HUES64 (cell line): Measurements from ENCODE around the gene GALK1.

Experiments
- H3K27ac ChIP-seq: 2 replicates; pipeline ENCODE4 v1.7.0; 2013; ENCODE audit warnings: low read depth, low read length, inconsistent platforms
- H3K27me3 ChIP-seq: 2 replicates; pipeline ENCODE4 v1.6.1; 2013; ENCODE audit warnings: mild to moderate bottlenecking, low read length; ENCODE audit not compliant: insufficient read depth
- H3K36me3 ChIP-seq: 2 replicates; pipeline ENCODE4 v1.6.1; 2013; ENCODE audit warnings: mild to moderate bottlenecking, low read length; ENCODE audit not compliant: insufficient read depth
- H3K4me1 ChIP-seq: 2 replicates; pipeline ENCODE4 v1.6.1; 2013; ENCODE audit warnings: mild to moderate bottlenecking, low read length, moderate library complexity; ENCODE audit not compliant: insufficient read depth
- H3K4me3 ChIP-seq: 2 replicates; pipeline ENCODE4 v1.5.1; 2013; ENCODE audit warnings: mild to moderate bottlenecking, low read length, moderate library complexity
- H3K9ac ChIP-seq: 2 replicates; pipeline ENCODE4 v1.6.1; 2013; ENCODE audit warnings: mild to moderate bottlenecking, low read depth, low read length
- H3K9me3 ChIP-seq: 2 replicates; pipeline ENCODE4 v1.6.1; 2013; ENCODE audit warnings: low read depth, low read length; ENCODE audit not compliant: insufficient read depth
- WGBS: fragments of 150-250, 120-280 bp; methylation state at CpG from one replicate; pipeline ENCODE4 v1.1.7; 2013; ENCODE audit warnings: missing lambda C conversion rate; 5-methylcytosine and 5-hydroxymethylcytosine counted together

Gene GALK1

DNA sequence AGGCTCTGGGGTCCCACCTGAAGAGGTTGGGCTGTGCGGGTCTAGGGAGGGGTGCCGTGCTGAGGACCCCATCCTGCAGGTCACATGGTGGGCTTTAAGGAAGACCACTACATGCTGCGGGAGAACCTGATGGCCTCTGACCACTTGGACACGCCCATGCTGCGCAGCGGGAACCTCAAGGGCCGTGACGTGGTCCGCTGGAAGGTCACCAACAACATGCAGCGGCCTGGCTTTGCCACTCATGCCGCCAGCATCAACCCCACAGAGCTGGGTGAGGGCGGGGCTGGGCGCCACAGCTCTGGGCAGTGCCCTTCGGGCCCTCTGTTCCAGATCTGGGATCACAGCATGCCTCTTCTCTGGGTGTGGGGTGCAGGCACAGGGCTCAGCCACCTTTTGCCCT lies 25.2 kb downstream of the GALK1 start:
- WGBS, result 95% methylated on average over 14 of the region's 14 CpGs
- Histone ChIP-seq H3K27ac (no peak overlapping the region), H3K27me3 (no peaks in the 10 kb centered on the region), H3K4me1 (no peaks in the 10 kb centered on the region), H3K9me3 (no peaks in the 10 kb centered on the region), H3K9ac (no peak overlapping the region), H3K36me3 (no peaks in the 10 kb centered on the region), H3K4me3 (no peak overlapping the region)

DNA sequence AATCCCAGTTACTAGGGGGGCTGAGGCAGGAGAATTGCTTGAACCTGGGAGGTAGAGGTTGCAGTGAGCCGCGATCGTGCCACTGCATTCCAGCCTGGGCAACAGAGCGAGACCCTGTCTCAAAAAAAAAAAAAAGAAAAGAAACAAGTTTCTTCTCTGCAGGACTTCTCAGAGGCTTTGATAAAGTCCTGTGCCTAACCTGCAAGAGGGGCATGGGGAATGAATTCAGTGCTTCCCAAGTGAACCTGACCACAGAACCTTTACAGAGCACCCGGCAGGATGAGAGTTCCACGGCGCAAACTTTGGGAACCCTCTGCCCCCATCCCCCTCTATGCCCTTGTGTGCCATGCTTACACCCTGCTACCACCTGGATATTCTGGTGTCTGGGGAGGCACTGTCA lies 25.8 kb downstream of the GALK1 start:
- H3K9me3 ChIP-seq, result no peaks in the 10 kb centered on the region
- H3K4me3 ChIP-seq, result no peak overlapping the region
- H3K9ac ChIP-seq, result no peak overlapping the region
- H3K4me1 ChIP-seq, result no peaks in the 10 kb centered on the region
- no peaks in the 10 kb centered on the region for H3K27me3 ChIP-seq
- H3K27ac ChIP-seq, result no peak overlapping the region
- 94% methylated on average over 7 of the region's 7 CpGs for WGBS
- H3K36me3 ChIP-seq, result no peaks in the 10 kb centered on the region

- Histone ChIP-seq H3K27ac (no peak overlapping the region), H3K4me3 (no peak overlapping the region), H3K9me3 (no peaks in the 10 kb centered on the region), H3K9ac (no peak overlapping the region), H3K27me3 (no peaks in the 10 kb centered on the region), H3K4me1 (no peaks in the 10 kb centered on the region), H3K36me3 (no peaks in the 10 kb centered on the region)
- 74% methylated on average over 14 of the region's 14 CpGs for WGBS
Measured at GRCh38 chr17:75738218-75738802, 26.7 kb downstream of the GALK1 start.

GRCh38 chr17:75737133-75737962 lies 27.6 kb downstream of the GALK1 start:
- Histone ChIP-seq H3K9ac (no peak overlapping the region), H3K27ac (no peak overlapping the region), H3K27me3 (no peaks in the 10 kb centered on the region), H3K36me3 (no peaks in the 10 kb centered on the region), H3K9me3 (no peaks in the 10 kb centered on the region), H3K4me3 (no peak overlapping the region), H3K4me1 (no peaks in the 10 kb centered on the region)
- WGBS, result 85% methylated on average over 20 of the region's 20 CpGs

GRCh38 chr17:75736173-75736835 lies 28.7 kb downstream of the GALK1 start:
- Histone ChIP-seq H3K4me3 (no peak overlapping the region), H3K27ac (no peak overlapping the region)
- 93% methylated on average over 26 of the region's 26 CpGs for WGBS

DNA sequence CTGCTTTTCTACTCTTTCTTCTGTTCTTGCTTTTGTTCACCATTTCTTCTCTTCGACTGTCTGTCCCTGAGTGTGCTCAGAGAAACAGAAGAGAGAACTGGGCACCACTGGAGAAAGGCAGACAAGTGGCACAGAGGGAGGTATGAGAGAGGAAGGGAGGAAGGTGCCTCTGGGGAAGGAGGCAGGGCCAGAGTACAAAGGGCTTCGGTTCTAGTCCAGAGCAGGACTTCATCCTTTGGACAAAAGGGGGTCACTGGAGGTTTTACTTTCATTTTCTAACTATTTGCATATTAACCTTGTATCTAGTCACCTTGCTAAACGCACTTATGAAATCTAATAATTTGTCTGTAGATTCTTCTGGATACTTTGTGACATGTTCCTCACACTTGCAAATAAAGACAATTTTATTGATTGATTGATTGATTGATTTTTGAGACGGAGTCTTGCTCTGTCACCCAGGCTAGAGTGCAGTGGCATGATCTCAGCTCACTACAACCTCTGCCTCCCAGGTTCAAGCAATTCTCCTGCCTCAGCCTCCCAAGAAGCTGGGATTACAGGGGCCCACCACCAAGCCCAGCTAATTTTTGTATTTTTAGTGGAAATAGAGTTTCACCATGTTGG lies 30.2 kb downstream of the GALK1 start:
- 84% methylated on average over 3 of the region's 4 CpGs for WGBS
- Histone ChIP-seq H3K27me3 (no peaks in the 10 kb centered on the region), H3K4me3 (no peak overlapping the region), H3K9ac (no peak overlapping the region), H3K27ac (no peak overlapping the region), H3K36me3 (no peaks in the 10 kb centered on the region), H3K9me3 (no peaks in the 10 kb centered on the region), H3K4me1 (no peaks in the 10 kb centered on the region)

More at GRCh38 chr17:75736173-75736835, 28.7 kb downstream of the GALK1 start:
- Histone ChIP-seq H3K36me3 (no peaks in the 10 kb centered on the region), H3K27me3 (no peaks in the 10 kb centered on the region), H3K9ac (no peak overlapping the region), H3K9me3 (no peaks in the 10 kb centered on the region), H3K4me1 (no peaks in the 10 kb centered on the region)

DNA sequence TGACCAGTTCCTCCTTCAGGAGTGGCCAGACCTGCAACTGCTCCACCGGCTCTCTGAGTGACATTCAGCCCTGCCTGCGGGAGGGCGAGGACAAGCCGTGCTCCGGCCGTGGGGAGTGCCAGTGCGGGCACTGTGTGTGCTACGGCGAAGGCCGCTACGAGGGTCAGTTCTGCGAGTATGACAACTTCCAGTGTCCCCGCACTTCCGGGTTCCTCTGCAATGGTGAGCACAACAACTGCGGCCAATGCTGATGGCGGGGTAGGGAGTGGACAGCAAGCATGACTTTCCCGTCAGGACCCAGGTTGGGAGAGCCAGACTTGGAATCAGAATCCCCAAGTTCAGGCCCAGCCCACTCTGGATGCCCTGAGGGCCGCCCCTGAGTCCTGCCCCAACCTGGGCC lies 31.5 kb downstream of the GALK1 start:
- no peak overlapping the region for H3K9ac ChIP-seq
- no peaks in the 10 kb centered on the region for H3K4me1 ChIP-seq
- no peaks in the 10 kb centered on the region for H3K36me3 ChIP-seq
- H3K4me3 ChIP-seq, result no peak overlapping the region
- no peaks in the 10 kb centered on the region for H3K27me3 ChIP-seq
- no peaks in the 10 kb centered on the region for H3K9me3 ChIP-seq
- no peak overlapping the region for H3K27ac ChIP-seq
- WGBS, result 93% methylated on average over 18 of the region's 18 CpGs

GRCh38 chr17:75731716-75732498 lies 33.1 kb downstream of the GALK1 start:
- Histone ChIP-seq H3K27me3 (no peaks in the 10 kb centered on the region), H3K36me3 (no peaks in the 10 kb centered on the region), H3K4me1 (no peaks in the 10 kb centered on the region), H3K9me3 (no peaks in the 10 kb centered on the region), H3K4me3 (no peak overlapping the region), H3K27ac (no peak overlapping the region), H3K9ac (no peak overlapping the region)
- WGBS, result 94% methylated on average over 31 of the region's 31 CpGs

DNA sequence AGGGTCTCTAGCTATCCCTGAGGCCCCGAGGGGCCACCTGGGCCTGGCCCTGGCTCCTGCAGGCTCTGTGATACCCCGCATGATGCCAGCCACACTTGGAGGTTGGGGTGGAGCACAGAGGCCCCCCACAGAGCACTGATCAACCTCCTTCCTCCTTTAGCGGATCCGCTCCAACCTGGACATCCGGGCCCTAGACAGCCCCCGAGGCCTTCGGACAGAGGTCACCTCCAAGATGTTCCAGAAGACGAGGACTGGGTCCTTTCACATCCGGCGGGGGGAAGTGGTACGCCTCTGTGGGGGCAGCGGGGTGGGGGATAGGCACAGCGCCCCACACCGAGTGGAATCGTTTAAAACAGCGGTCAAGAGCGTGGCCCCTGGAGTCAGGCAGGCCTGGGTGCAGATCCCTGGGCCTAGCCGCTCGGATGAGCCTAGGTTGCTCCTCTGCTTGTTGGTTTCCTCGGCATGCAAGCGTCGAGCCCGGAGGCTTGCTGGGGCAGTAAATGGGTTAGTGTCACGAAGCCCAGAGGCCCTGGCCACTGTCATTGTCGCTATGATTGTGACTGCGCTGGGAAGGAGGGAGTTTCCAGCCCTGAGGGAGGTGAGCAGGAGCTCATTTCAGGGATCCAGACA lies 33.8 kb downstream of the GALK1 start:
- H3K9ac ChIP-seq, result no peak overlapping the region
- H3K36me3 ChIP-seq, result no peaks in the 10 kb centered on the region
- WGBS, result 92% methylated on average over 26 of the region's 26 CpGs
- no peaks in the 10 kb centered on the region for H3K9me3 ChIP-seq
- H3K27me3 ChIP-seq, result no peaks in the 10 kb centered on the region
- no peak overlapping the region for H3K4me3 ChIP-seq
- no peak overlapping the region for H3K27ac ChIP-seq
- no peaks in the 10 kb centered on the region for H3K4me1 ChIP-seq

GRCh38 chr17:75730065-75730464 lies 34.9 kb downstream of the GALK1 start:
- no peaks in the 10 kb centered on the region for H3K27me3 ChIP-seq
- H3K4me1 ChIP-seq, result no peaks in the 10 kb centered on the region
- no peak overlapping the region for H3K27ac ChIP-seq
- H3K4me3 ChIP-seq, result no peak overlapping the region
- H3K36me3 ChIP-seq, result no peaks in the 10 kb centered on the region
- no peak overlapping the region for H3K9ac ChIP-seq
- no peaks in the 10 kb centered on the region for H3K9me3 ChIP-seq
- WGBS, result 95% methylated on average over 24 of the region's 24 CpGs
